HT1080 (cell line): ENCODE results near the gene SEC23A. TPM values are rescaled to one million over a fixed set of nuclear protein-coding genes. Genes with fewer than 3 reads are reported as not detected.
"Not testable (repeated sequence)": the region's sequence is repeated elsewhere in the genome, so short reads cannot be mapped to it uniquely, and the experiment has no call there.

Experiments
- DNase-seq: peaks from one replicate; pipeline ENCODE4 v3.0.0-alpha.2; 2015; ENCODE audit warnings: low read depth
- total RNA-seq: library from RNA; depleted of rRNA; stranded (reverse); fragments of >200 nt; shearing (Covaris generic); gene quantifications from 2 replicates; pipeline ENCODE4 v1.2.3, GENCODE V29; 2014

SEC23A gene
- total RNA-seq, 1 experiment from 2014 or later, result 95.6 TPM

- no peak for DNase-seq
Measured at GRCh38 chr14:39094515-39094914, 8.5 kb downstream of the SEC23A start.

- no peak for DNase-seq
Measured at GRCh38 chr14:39091716-39092115, 11.3 kb downstream of the SEC23A start.

- DNase-seq, result no peak
Measured at GRCh38 chr14:39090548-39091111, 12.4 kb downstream of the SEC23A start.

- no peak for DNase-seq
Measured at GRCh38 chr14:39087493-39087892, 15.5 kb downstream of the SEC23A start.

GRCh38 chr14:39085933-39086332 lies 17.1 kb downstream of the SEC23A start:
- no peak for DNase-seq

- DNase-seq, result no peak
Measured at GRCh38 chr14:39083127-39083526, 19.9 kb downstream of the SEC23A start.

GRCh38 chr14:39080886-39081285 lies 22.1 kb downstream of the SEC23A start:
- DNase-seq, result no peak

- no peak for DNase-seq
Measured at GRCh38 chr14:39071096-39071495, 31.9 kb downstream of the SEC23A start.

GRCh38 chr14:39069923-39070322 lies 33.1 kb downstream of the SEC23A start:
- DNase-seq, result no peak

GRCh38 chr14:39069169-39069805 lies 33.7 kb downstream of the SEC23A start:
- not testable (repeated sequence) for DNase-seq

- no peak for DNase-seq
Measured at GRCh38 chr14:39060818-39061437, 42.1 kb downstream of the SEC23A start.

- peak; percentile 14 for DNase-seq
Measured at GRCh38 chr14:39055786-39056474, 47.1 kb downstream of the SEC23A start.

- DNase-seq, result not testable (repeated sequence)
Measured at GRCh38 chr14:39052869-39053454, 50.1 kb downstream of the SEC23A start.

GRCh38 chr14:39050389-39050788 lies 52.6 kb downstream of the SEC23A start:
- peak; percentile 68 for DNase-seq

- not testable (repeated sequence) for DNase-seq
Measured at GRCh38 chr14:39045889-39046288, 57.1 kb downstream of the SEC23A start.

GRCh38 chr14:39043352-39043943 lies 59.6 kb downstream of the SEC23A start:
- DNase-seq, result no peak

- no peak for DNase-seq
Measured at GRCh38 chr14:39040529-39040928, 62.5 kb downstream of the SEC23A start.

- peak; percentile 18 for DNase-seq
Measured at GRCh38 chr14:39038542-39038941, 64.5 kb downstream of the SEC23A start.

GRCh38 chr14:39036760-39037159 lies 66.3 kb downstream of the SEC23A start:
- no peak for DNase-seq

GRCh38 chr14:39035336-39035735 lies 67.7 kb downstream of the SEC23A start:
- DNase-seq, result no peak

- no peak for DNase-seq
Measured at GRCh38 chr14:39034481-39035296, 68.3 kb downstream of the SEC23A start.
